GM12878 (cell line): Measurements from ENCODE around the gene GCH1. TPM values are rescaled to one million over a fixed set of nuclear protein-coding genes. Genes with fewer than 3 reads are reported as not detected.

Experiments
- CEBPZ ChIP-seq: fragments of 150-350 bp; IDR thresholded peaks from 2 replicates; pipeline ENCODE4 v1.6.1; 2016; ENCODE audit warnings: low read depth, low read length
- ETV6 ChIP-seq, 2 experiments: fragments of 450-650 bp in 1 of 2; IDR thresholded peaks in 1 of 2; conservative IDR thresholded peaks in 1 of 2; 2 replicates each; pipeline ENCODE4 v1.6.1; 2014; ENCODE audit warnings: antibody characterized with exemption in 1 of 2, borderline replicate concordance in 1 of 2, low read depth in 1 of 2, mild to moderate bottlenecking in 1 of 2, moderate library complexity in 1 of 2
- IRF5 ChIP-seq: fragments of 450-650 bp; IDR thresholded peaks from 2 replicates; pipeline ENCODE4 v1.6.1; 2017; ENCODE audit warnings: borderline replicate concordance
- RB1 ChIP-seq: fragments of 450-650 bp; formaldehyde crosslinking; IDR thresholded peaks from 2 replicates; pipeline ENCODE4 v1.6.1; 2017; ENCODE audit warnings: mild to moderate bottlenecking, borderline replicate concordance
- SIN3A ChIP-seq: IDR thresholded peaks from 2 replicates; pipeline ENCODE4 v1.6.1; 2012; ENCODE audit warnings: low read depth, low read length, improper control_type of control experiment
- USF1 ChIP-seq: IDR thresholded peaks from 2 replicates; pipeline ENCODE4 v1.6.1; 2011; ENCODE audit warnings: borderline replicate concordance, low read depth, mild to moderate bottlenecking, moderate library complexity, mixed read lengths, low read length; ENCODE audit not compliant: insufficient read depth; ENCODE audit errors: extremely low read length
- ZNF217 ChIP-seq: fragments of 450-650 bp; IDR thresholded peaks from 2 replicates; pipeline ENCODE4 v1.6.1; 2017; ENCODE audit warnings: antibody characterized with exemption, mild to moderate bottlenecking
- polyA plus RNA-seq, 11 experiments: library from polyadenylated mRNA; depleted of rRNA in 4 of 11; unstranded in 6 of 11; stranded (reverse) in 5 of 11; fragments of >200 nt; fragmentation: Nextera tagmentation in 4 of 11; fragmentation: Illumina TruSeq in 1 of 11; extraction: Ambion mirVana in 4 of 11; extraction: Trizol in 1 of 11; gene quantifications; 1 replicate in 1 of 11; 2 replicates in 10 of 11; pipeline versions ENCODE4 v1.2.1 to v1.2.3, GENCODE V29; 2011 to 2016; ENCODE audit warnings: inconsistent platforms in 2 of 11, missing spikeins in 2 of 11, low read depth in 1 of 11
- total RNA-seq, 4 experiments: library from RNA; depleted of rRNA in 3 of 4; stranded (reverse); fragments of >200 nt in 3 of 4; fragmentation: Illumina TruSeq in 1 of 4; extraction: Trizol in 1 of 4; gene quantifications; 2 replicates each; pipeline versions ENCODE4 v1.2.1 to v1.2.3, GENCODE V29; 2013 to 2021

GCH1 gene
- total and polyA plus RNA-seq, 10 of the 15 experiments (the other 5 are each of a cell fraction or from before 2014, with no cell fraction given), result 25.1 to 37.0 (median 33.8) TPM

GRCh38 chr14:54840798-54841197, 61.8 kb downstream of the GCH1 start (continued):
- TF ChIP-seq CEBPZ (no peak), SIN3A (no peak), IRF5 (no peak), ZNF217 (no peak), USF1 (no peak), ETV6 (conservative IDR thresholded peaks at IDR 0.05 in 1 of 2, IDR thresholded peaks at IDR 0.05 in 1 of 2; ENCODE audit: borderline replicate concordance in 1 of 2, low read depth in 1 of 2) (no peak), RB1 (no peak)
